Neural cell (in vitro differentiated cells): ENCODE results near the gene TRIAP1. TPM values are rescaled to one million over a fixed set of nuclear protein-coding genes. Genes with fewer than 3 reads are reported as not detected.
"Not testable (repeated sequence)": the region's sequence is repeated elsewhere in the genome, so short reads cannot be mapped to it uniquely, and the experiment has no call there.

Source experiments
- H2AFZ ChIP-seq: fragments of 200-600, 300-800 bp; sonication (generic), shearing (Covaris generic); 2 replicates; pipeline ENCODE4 v1.6.0; 2014; ENCODE audit warnings: low read depth, mild to moderate bottlenecking, antibody characterized with exemption, low read length, moderate library complexity
- H3F3A ChIP-seq: fragments of 200-600 bp; shearing (Covaris generic); 2 replicates; pipeline ENCODE4 v1.6.1; 2016; ENCODE audit warnings: mild to moderate bottlenecking, moderate library complexity, mixed read lengths, antibody characterized with exemption, low read length; ENCODE audit not compliant: insufficient read depth, poor library complexity, severe bottlenecking
- H3K27ac ChIP-seq: fragments of 200-600, 300-800 bp; sonication (generic), shearing (Covaris generic); 2 replicates; pipeline ENCODE4 v1.5.1; 2014; ENCODE audit warnings: mild to moderate bottlenecking, low read length, moderate library complexity
- H3K27me3 ChIP-seq: fragments of 300-800, 200-600 bp; sonication (generic), shearing (Covaris generic); 2 replicates; pipeline ENCODE4 v1.6.0; 2014; ENCODE audit warnings: mild to moderate bottlenecking, low read depth, low read length, moderate library complexity; ENCODE audit not compliant: insufficient read depth
- H3K36me3 ChIP-seq: fragments of 300-800, 200-600 bp; sonication (generic), shearing (Covaris generic); 2 replicates; pipeline ENCODE4 v1.5.1; 2014; ENCODE audit warnings: mild to moderate bottlenecking, antibody characterized with exemption, low read length, moderate library complexity; ENCODE audit not compliant: insufficient read depth
- H3K4me2 ChIP-seq: fragments of 300-800, 200-600 bp; sonication (generic), shearing (Covaris generic); 2 replicates; pipeline ENCODE4 v1.6.0; 2014; ENCODE audit warnings: mild to moderate bottlenecking, low read length
- H3K4me3 ChIP-seq: fragments of 300-800, 200-600 bp; sonication (generic), shearing (Covaris generic); 2 replicates; pipeline ENCODE4 v1.5.1; 2014; ENCODE audit warnings: mild to moderate bottlenecking, low read length, moderate library complexity
- H3K79me2 ChIP-seq: fragments of 200-600 bp; shearing (Covaris generic); replicated peaks from 2 replicates; pipeline ENCODE4 v1.6.0; 2014; ENCODE audit warnings: mild to moderate bottlenecking, low read length, moderate library complexity; ENCODE audit not compliant: insufficient read depth
- H3K9ac ChIP-seq: fragments of 300-800, 200-600 bp; sonication (generic), shearing (Covaris generic); 2 replicates; pipeline ENCODE4 v1.6.1; 2016; ENCODE audit warnings: mild to moderate bottlenecking, low read length, mixed read lengths
- H3K9me2 ChIP-seq: fragments of 200-600 bp; shearing (Covaris generic); 2 replicates; pipeline ENCODE4 v1.6.1; 2016; ENCODE audit warnings: mild to moderate bottlenecking, low read length, mixed read lengths; ENCODE audit not compliant: insufficient read depth
- H3K9me3 ChIP-seq: fragments of 200-600, 300-800 bp; sonication (generic), shearing (Covaris generic); 2 replicates; pipeline ENCODE4 v1.6.1; 2016; ENCODE audit warnings: mild to moderate bottlenecking, mixed run types, low read length, moderate library complexity, mixed read lengths
- H4K20me1 ChIP-seq: fragments of 200-600 bp; shearing (Covaris generic); 2 replicates; pipeline ENCODE4 v1.6.1; 2016; ENCODE audit warnings: mild to moderate bottlenecking, mixed run types; ENCODE audit not compliant: insufficient read depth
- CTCF ChIP-seq: fragments of 450-650 bp; IDR thresholded peaks from 2 replicates; pipeline ENCODE4 v1.5.1; 2014; ENCODE audit warnings: antibody characterized with exemption, mild to moderate bottlenecking, moderate library complexity; ENCODE audit not compliant: poor library complexity, severe bottlenecking
- EP300 ChIP-seq: fragments of 450-650 bp; conservative IDR thresholded peaks from 2 replicates; pipeline ENCODE4 v1.6.1; 2014; ENCODE audit warnings: antibody characterized with exemption, mild to moderate bottlenecking, moderate library complexity; ENCODE audit not compliant: poor library complexity, severe bottlenecking
- EZH2 ChIP-seq: fragments of 200-600, 300-800 bp; shearing (Covaris generic), sonication (generic); IDR thresholded peaks from 2 replicates; pipeline ENCODE4 v1.6.1; 2014; ENCODE audit warnings: antibody characterized with exemption, low read length, borderline replicate concordance, mild to moderate bottlenecking; ENCODE audit not compliant: insufficient read depth, poor library complexity, severe bottlenecking
- MXI1 ChIP-seq: fragments of 450-650 bp; conservative IDR thresholded peaks from 2 replicates; pipeline ENCODE4 v1.6.1; 2014; ENCODE audit warnings: antibody characterized with exemption, mild to moderate bottlenecking; ENCODE audit not compliant: poor library complexity, severe bottlenecking
- POLR2AphosphoS5 ChIP-seq: IDR thresholded peaks from 2 replicates; pipeline ENCODE4 v1.6.1; 2012
- RAD21 ChIP-seq: fragments of 450-650 bp; conservative IDR thresholded peaks from 2 replicates; pipeline ENCODE4 v1.6.1; 2014; ENCODE audit warnings: antibody characterized with exemption, mild to moderate bottlenecking, moderate library complexity
- REST ChIP-seq: IDR thresholded peaks from 2 replicates; pipeline ENCODE4 v1.6.1; 2012; ENCODE audit warnings: borderline replicate concordance
- SMC3 ChIP-seq: fragments of 450-650 bp; conservative IDR thresholded peaks from 2 replicates; pipeline ENCODE4 v1.6.1; 2014; ENCODE audit warnings: antibody characterized with exemption, mild to moderate bottlenecking, moderate library complexity; ENCODE audit not compliant: poor library complexity
- TAF1 ChIP-seq: IDR thresholded peaks from 2 replicates; pipeline ENCODE4 v1.6.1; 2012; ENCODE audit warnings: low read depth
- polyA plus RNA-seq: library from polyadenylated mRNA; depleted of rRNA; stranded (reverse); fragments of >200 nt; gene quantifications from 2 replicates; pipeline ENCODE4 v1.2.3, GENCODE V29; 2014

The TRIAP1 gene
- polyA plus RNA-seq, 1 donor from 2014 or later = 40.7 TPM

- no peaks in the 10 kb centered on the region for H4K20me1 ChIP-seq
- no peaks in the 10 kb centered on the region for H3K36me3 ChIP-seq
- H3K9me2 ChIP-seq = no peaks in the 10 kb centered on the region
- H3K79me2 ChIP-seq = no peaks in the 10 kb centered on the region
- no peak overlapping the region for H2AFZ ChIP-seq
- no peaks in the 10 kb centered on the region for H3K9me3 ChIP-seq
- H3K9ac ChIP-seq = no peak overlapping the region
- no peak overlapping the region for H3K27ac ChIP-seq
- no peak overlapping the region for H3K4me2 ChIP-seq
- TF ChIP-seq EZH2 (no peak), REST (no peak), MXI1 (no peak), RAD21 (no peak), EP300 (no peak), CTCF (no peak), POLR2AphosphoS5 (no peak), SMC3 (no peak), TAF1 (no peak)
- no peaks in the 10 kb centered on the region for H3F3A ChIP-seq
- H3K27me3 ChIP-seq = no peaks in the 10 kb centered on the region
- H3K4me3 ChIP-seq = no peak overlapping the region
These were observed 42.0 kb upstream of the TRIAP1 start for GRCh38 chr12:120488057-120488640.

- H3K79me2 ChIP-seq, H3K27me3 ChIP-seq, H3K4me3 ChIP-seq, H3K36me3 ChIP-seq, H3K9ac ChIP-seq, H2AFZ ChIP-seq, H3K27ac ChIP-seq, H3F3A ChIP-seq, H3K4me2 ChIP-seq, H3K9me3 ChIP-seq, H4K20me1 ChIP-seq, H3K9me2 ChIP-seq: not testable (repeated sequence)
These were observed 41.4 kb upstream of the TRIAP1 start for GRCh38 chr12:120487552-120487951.
